HL-60 (cell line): ENCODE measurements around the gene GCNT1.

Experiments used
- CTCF ChIP-seq: IDR thresholded peaks from one replicate; pipeline ENCODE4 v1.5.1; 2011; ENCODE audit warnings: low read length, control low read depth, inconsistent platforms; ENCODE audit not compliant: insufficient read depth
- GABPA ChIP-seq: IDR thresholded peaks from 2 replicates; pipeline ENCODE4 v1.6.1; 2012; ENCODE audit warnings: low read depth
- POLR2AphosphoS5 ChIP-seq: IDR thresholded peaks from 2 replicates; pipeline ENCODE4 v1.6.1; 2012; ENCODE audit warnings: low read depth
- SPI1 ChIP-seq: IDR thresholded peaks from 2 replicates; pipeline ENCODE4 v1.6.1; 2012; ENCODE audit warnings: low read depth, mild to moderate bottlenecking, borderline replicate concordance
- TF ChIP-seq, protein P1 (sequence below): IDR thresholded peaks from 2 replicates; pipeline ENCODE4 v1.6.1; 2012; ENCODE audit warnings: low read depth; ENCODE audit not compliant: insufficient replicate concordance

- TF ChIP-seq CTCF = no peak
- no peak for TF ChIP-seq POLR2AphosphoS5
- TF ChIP-seq GABPA = no peak
- TF ChIP-seq, protein P1, sequence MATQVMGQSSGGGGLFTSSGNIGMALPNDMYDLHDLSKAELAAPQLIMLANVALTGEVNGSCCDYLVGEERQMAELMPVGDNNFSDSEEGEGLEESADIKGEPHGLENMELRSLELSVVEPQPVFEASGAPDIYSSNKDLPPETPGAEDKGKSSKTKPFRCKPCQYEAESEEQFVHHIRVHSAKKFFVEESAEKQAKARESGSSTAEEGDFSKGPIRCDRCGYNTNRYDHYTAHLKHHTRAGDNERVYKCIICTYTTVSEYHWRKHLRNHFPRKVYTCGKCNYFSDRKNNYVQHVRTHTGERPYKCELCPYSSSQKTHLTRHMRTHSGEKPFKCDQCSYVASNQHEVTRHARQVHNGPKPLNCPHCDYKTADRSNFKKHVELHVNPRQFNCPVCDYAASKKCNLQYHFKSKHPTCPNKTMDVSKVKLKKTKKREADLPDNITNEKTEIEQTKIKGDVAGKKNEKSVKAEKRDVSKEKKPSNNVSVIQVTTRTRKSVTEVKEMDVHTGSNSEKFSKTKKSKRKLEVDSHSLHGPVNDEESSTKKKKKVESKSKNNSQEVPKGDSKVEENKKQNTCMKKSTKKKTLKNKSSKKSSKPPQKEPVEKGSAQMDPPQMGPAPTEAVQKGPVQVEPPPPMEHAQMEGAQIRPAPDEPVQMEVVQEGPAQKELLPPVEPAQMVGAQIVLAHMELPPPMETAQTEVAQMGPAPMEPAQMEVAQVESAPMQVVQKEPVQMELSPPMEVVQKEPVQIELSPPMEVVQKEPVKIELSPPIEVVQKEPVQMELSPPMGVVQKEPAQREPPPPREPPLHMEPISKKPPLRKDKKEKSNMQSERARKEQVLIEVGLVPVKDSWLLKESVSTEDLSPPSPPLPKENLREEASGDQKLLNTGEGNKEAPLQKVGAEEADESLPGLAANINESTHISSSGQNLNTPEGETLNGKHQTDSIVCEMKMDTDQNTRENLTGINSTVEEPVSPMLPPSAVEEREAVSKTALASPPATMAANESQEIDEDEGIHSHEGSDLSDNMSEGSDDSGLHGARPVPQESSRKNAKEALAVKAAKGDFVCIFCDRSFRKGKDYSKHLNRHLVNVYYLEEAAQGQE = no peak
- no peak for TF ChIP-seq SPI1
These were observed 25.6 kb upstream of the GCNT1 start for GRCh38 chr9:76433406-76433805.
